ENCODE measurements around the gene CER1.

CER1 gene

DNA sequence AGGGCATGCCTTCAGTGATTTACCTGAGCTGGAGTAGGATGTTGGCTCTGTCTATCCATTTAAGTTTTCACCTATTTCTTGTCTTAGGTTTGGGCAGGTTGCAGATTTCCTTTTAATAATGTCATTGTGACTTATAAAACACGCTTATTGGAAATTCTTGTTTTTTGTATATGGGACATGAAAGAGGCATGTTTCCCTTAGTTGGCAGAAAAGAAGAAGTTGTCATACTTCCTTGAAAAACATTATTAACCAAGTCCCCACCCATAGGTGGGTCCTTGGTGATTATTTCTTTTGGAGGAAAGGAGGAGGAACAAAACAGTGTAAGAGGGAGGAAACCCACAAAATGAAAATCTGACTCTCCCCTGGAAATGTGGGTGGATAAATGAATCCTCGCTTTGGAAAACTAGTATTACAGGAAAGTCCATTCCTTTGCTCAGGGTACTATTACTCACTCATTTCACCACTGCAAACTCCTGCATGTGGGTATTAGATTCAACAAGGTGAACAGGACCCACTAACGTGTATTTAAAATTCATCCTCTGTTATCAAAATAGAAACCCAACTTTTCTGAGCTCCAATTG, 9.3 kb downstream of the CER1 start:
- no peak for DNase-seq

DNA sequence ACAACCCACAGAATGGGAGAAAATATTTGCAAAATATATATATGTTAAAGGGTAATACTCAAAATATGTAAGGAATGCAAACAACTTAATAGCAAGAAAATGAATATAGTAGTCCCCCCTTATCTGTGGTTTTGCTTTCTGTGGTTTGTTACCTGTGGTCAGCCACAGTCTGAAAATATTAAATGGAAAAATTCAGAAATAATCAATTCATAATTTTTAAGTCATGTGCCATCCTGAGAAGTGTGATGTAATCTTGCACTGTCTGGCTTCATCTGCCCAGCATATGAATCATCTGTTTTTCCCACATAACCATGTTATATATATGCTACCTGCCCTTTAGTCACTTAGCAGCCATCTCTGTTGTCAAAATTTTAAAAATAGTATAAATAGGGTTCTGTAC, 11.7 kb downstream of the CER1 start:
- DNase-seq = no peak

DNA sequence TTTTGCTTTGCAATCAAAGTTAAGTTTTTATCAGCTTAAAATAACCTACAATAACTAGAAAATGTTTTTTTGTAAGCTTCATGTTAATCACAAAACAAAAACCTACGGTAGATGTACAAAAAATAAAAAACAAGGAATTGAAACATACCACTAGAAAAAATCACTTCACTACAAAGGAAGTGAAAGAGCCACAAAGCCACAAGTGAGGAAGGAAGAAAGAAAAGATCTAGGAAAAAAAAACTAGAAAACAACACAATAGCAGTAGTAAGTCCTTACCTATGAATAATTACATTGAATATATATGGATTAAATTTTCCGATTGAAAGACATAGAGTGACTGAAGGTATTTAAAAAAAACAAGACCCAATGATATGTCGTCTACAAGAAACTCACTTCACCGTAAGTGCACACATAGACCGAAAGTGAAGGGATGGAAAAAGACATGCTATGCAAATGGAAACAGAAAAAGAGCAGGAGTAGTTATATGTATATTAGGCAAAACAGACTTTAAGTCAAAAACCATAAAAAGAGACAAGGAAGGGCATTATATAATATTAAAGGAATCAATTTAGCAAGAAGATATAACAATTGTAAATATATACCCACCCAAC, 15.9 kb downstream of the CER1 start:
- no peak for DNase-seq

DNA sequence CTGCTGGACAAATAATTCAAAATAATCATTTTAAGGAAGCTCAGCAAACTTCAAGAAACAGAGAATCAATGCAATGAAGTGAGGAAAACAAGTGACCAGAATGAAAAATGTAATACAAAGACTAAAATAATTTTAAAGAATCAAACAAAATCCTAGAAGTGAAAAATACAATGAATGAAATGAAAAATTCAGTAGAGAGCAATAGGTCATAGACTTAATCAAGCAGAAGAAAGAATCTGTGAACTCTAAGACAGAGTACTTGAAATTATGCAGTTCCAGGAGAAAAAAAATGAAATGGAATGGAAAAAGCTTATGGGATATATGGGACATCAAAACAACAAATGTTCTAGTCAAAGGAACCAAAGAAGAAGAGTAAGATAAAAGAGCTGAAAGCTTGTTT, 17.5 kb downstream of the CER1 start:
- DNase-seq = no peak

DNA sequence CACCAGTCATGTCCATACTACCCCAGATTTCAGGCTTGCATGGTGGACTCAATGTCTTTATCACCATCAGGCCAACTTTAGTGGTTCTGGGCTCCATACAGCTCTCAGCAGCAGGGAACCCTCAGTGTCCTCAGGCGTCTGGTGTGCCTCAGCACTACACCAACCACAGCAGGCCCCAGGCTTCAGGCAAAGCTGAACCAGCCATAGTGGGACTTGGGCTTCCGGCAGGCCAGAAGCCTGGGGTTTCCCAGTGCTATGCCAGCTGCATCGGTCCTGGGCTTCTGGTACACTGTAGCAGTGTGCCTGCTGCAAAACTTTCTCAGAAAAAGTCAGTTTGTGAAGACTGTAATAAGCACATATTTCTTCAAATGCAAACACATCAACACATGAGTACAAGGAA, 18.3 kb downstream of the CER1 start:
- DNase-seq = no peak

DNA sequence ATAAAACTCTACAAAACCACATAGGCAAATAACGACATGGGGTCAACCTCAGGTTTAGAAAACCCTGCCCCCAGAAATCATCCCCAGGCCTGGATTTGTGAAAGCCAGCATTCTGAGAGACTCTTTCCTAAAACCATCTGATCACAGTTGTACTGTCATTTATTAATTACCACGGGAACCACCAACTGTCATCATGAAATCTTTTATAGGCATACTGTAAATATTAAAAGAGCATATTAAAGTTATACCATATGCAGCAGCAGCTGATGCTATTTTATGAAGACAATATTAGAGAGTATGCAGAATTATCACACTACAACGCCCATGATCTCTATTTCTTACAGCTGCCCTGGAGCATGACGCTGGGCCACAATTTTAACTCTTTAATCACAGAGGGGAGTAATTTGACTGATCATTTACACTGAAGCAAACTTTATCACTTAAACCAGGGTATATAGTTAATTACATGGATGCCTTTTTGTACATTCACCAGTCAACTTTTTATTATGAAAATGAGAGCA, 20.3 kb downstream of the CER1 start:
- DNase-seq = no peak

DNA sequence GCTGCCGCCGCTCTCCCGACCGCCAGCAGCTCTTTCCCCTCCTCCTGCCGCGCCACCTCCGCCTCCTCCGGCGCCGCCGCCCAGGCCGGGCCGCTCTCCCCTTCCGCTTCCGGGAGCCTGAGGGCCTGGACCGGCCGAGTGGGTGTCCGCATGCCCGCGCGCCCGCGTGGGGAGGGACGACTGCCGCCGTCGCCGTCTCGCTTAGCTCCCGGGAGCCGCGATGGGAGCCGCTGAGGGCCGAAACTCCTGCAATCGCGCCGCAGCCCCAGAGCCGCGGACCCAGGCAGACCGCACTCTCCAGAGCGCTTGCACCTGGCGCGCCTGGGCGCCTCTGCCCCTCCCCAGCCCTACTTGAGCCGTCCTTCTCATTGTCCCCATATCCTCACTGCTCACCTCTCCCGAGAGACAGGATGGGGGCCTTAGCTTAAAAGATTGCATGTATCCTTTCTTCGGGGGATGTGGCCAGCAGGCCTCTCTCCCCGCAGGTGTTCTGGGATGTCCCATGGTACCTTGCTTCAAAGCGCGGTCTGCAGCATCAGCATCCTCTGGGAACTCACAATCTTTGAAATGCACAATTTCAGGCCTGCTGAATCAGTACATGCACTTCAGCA, 29.2 kb downstream of the CER1 start, which contains the start of gene ZDHHC21:
Gene ZDHHC21, minus strand, starts transcription at position 182 of the 611 bp plus-strand sequence. CDS start 19,092 bp downstream, outside the sequence.
- DNase-seq = peak; percentile 77

DNA sequence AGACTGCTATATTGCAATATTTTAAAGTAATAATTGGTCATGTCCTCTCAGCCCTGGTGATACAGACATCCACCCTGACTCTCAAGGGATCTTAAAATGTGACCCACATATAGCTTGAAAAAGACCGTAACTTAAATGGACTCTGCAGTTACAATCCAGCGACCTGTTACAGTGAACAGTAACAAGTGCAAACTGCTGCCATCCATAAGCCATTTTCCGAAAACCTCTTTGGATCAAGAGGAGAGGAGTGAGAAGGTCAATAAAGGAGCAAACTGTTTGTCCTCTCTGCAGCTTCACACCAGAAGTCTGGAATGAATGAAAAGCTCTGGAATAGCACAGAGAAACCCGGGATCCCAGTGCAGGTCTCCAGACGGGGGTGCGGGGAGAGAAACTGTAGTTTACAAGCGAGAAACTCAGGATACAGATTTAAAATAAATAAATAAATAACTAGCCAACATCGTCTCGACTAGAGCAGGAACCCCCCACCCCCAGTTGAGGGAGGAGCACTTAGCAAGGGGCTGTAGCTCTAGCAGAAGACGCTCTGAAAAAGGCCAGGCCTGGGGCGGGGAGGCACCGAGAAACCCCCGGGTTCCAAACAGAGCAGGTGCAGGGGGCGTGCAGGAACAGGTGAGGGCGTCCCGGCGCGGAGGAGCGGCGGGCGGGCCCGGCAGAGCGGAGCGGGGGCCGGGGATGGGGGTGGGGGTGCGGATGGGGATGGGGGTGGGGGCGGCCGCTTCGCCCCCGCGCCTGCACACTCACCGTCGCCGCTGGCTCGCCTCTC, 29.9 kb downstream of the CER1 start:
- DNase-seq = no peak

DNA sequence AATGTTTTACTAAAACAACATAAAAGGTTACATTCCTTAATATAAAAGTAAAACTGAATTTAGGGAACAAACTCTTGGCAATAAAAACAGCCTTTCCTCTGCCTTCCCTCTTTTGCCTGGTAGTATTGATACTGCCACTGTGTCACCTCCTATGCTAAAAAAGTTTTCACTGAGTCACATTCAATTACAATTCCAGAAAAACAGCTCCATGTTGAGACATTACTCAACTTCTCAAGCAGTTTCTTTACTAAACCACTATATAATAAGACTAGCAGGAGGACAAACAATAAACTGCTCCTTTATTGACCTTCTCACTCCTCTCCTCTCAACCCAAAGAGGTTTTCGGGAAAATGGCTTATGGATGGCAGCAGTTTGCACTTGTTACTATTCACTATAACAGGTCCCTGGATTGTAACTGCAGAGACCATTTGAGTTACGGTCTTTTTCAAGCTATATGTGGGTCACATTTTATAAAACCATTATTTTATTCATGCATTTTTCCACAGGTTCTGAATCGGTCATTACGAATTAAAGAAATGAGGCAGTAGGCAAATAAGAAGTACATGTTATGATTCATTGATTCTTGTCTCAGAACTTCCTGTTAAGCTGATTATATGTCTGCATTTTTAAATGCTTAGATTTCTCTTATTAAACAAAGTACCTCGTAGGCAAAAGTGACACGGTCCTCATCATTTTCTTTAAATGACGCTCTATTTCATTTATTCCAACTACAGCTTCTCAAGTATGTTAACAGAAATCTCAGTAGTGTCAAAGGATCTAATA, 31.4 kb downstream of the CER1 start:
- no peak for DNase-seq

DNA sequence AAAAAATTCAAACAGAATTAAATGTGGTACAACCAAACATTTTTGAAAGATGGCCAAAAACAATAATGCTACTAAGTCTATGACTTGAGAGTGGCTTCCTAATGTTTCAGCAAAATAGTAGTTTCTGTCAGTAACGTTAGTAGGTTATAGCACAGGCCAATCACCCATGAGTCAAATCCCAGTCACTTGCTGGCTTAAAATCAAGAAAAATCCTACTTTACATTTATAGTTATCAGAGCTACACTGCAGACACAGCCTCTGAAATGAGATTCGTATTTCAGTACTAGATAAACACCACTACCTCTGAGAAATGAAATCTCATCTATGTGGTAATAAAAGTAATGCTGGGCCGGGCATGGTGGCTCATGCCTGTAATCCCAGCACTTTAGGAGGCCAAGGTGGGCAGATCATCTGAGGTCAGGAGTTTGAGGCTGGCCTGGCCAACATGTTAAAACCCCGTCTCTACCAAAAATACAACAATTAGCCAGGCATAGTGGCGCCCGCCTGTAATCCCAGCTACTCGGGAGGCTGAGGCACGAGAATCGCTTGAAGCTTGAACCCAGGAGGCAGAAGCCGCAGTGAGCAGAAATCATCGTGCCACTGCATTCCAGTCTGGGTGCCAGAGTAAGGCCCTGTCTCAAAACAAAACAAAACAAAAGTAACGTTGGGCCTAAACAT, 35.4 kb downstream of the CER1 start:
- DNase-seq = no peak

DNA sequence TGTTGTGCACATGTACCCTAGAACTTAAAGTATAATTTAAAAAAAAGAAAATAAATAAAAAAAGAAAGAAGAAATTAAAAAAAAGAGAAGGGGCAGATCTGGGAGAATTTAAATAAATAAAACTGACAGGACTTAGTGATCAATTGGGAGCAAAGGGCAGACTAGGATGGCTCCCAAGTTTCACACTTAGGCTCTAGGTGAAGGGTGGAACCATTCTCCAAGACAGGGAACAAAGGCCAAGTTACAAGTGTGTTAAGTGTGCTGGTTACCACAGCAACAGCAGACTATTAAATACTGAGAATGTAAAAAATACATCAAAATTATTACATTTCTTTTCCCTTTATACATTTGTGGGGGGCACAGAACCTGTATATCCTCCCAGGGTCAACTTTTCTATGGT, 36.4 kb downstream of the CER1 start:
- DNase-seq = no peak

DNA sequence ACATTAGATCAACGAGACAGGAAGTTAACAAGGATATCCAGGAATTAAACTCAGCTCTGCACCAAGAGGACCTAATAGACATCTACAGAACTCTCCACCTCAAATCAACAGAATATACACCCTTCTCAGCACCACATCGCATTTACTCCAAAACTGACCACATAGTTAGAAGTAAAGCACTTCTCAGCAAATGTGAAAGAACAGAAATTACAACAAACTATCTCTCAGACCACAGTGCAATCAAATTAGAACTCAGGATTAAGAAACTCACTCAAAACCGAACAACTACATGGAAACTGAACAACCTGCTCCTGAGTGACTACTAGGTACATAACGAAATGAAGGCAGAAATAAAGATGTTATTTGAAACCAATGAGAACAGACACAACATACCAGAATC, 39.9 kb downstream of the CER1 start:
- DNase-seq = peak; percentile 59

DNA sequence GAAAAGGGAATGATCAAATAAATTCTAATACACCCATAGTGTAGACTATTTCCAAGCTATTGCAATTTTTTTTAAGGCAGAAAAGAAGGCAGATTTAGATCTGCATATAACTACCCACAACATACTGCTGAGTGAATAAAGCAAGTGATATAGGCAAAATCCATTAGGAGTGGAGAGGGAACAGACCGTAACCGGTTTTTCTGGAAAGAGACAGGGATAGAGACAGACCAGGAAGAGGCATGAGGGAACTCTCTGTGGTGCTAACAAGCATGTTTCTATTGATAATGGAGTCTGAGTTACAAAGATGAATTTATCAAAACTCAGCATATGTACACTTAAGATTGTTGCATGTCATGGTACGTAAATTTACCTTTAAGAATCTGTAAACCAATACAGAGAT, 43.8 kb downstream of the CER1 start:
- DNase-seq = no peak

DNA sequence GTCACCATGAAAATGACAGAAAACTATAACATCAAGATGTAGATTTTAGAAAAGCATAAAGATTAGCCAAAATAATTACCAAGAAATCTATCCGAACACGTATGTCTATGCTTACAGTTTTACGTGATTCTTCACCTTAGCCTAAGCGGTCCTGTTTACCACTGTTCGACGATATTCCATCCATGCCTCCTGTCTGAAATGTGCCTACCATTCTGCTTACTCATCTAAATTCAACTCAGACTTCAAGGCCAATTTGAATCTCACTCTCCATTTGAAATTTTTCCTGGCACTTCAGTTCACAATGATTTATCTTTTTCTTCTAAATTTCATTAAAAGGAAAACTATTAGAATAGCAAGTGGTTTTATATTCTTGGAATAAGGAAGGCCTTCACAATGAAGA, 44.7 kb downstream of the CER1 start:
- no peak for DNase-seq

DNA sequence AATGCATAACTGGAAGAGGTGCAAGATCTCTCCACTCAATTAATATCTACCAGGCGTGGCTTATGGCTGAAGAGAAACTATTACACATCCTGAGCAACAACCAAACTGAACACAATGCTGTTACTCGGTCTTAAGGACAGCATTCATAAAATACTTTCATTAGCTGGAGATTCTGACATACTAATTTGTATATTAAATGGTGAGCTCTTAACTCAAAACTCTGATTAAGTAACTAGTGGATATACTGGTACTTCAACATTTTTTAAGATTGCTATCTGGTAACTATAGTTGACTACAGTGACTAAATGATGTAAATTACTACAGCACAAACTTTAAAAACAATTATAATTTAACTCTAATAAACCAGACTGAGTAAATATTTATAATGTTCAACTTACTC, 45.1 kb downstream of the CER1 start:
- DNase-seq = no peak

DNA sequence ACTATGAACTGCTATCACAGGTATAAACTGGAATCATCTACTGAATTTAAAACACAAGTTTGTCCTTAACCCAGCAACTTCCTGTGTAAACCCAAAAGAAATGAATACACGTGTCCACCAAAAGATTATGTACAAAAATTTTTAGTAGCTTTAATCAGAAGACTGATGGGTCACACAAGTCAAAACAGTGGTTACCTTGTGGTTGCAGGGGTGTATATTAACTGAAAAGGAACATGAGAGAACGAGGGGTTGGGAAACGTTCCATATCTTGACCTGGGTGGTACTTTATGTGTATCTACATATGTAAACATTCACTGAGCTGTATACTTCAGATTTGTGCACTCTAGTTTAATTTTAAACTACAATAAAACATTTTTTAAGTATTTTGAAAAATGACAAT, 47.9 kb downstream of the CER1 start:
- DNase-seq = no peak

DNA sequence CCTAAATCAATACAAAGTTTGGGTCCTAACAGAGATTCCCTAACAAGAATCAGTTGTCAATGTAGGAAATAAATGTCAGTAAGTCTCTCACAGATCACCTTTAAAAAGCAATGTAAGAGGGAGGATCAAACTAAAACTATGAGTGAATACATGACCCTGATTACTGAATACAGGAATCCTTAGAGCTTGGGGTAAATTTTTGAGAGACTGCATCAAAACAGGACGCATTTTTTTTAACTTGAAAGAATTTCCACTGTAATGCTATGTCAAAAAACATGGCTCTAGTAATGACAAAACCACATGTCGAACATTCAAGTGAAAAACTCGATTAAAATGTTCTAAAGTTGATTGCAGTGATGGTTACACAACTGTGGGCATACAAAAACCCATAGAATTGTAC, 51.2 kb downstream of the CER1 start:
- peak; percentile 77 for DNase-seq

DNA sequence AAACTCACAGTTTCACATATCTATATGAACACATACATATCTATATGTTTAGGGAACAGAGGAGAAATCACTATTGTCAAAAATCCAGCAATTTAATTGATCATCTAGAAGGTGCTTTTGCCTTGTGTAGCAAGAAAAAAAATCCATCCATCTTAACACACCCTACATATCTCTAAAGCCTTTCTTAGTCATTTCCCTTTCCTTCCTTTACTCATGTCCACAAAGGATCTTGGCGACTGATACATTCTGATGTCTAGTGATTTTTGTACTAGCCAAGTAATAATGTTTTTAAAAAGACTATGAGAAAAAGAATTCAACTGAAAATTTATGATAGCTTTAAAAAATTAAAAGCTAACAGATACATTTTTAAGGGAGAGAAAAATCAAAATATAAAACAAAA, 51.8 kb downstream of the CER1 start:
- DNase-seq = peak; percentile 64

Measured in activated CD4-positive, alpha-beta T cell treated with anti-CD3 and anti-CD28 coated beads, Interleukin-2, amount 50 U/mL, for 16 hours (primary cell).